HG02763 (cell line): ENCODE measurements around the gene TMEM45A.
"Not testable (repeated sequence)": the region's sequence is repeated elsewhere in the genome, so short reads cannot be mapped to it uniquely, and the experiment has no call there.

Source experiments
- ATAC-seq: cut with Tn5 transposase; IDR thresholded peaks from one replicate; pipeline ENCODE4 v1.9.1; 2021; ENCODE audit warnings: mild to moderate bottlenecking, moderate library complexity; ENCODE audit not compliant: unreplicated experiment

TMEM45A gene

DNA sequence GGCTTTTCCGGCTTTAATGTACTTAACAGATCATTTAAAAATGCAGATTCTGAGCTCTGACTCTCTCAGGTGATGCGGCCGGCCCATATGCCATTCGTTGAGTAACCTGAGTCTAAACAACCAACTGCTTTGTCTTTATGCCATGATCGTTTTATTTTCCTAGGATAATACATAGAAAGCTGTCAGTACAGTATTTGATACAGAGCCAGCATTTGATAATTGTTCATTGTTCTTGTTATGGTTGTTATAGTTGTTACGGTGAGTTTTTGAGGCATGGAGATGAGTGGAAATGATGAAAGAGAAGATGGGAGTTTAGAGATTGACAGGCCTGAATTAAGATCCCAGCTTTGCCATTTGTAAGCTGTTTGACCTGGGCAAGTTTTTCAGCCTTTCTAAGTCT lies 40.0 kb downstream of the TMEM45A start:
- no peak for ATAC-seq

DNA sequence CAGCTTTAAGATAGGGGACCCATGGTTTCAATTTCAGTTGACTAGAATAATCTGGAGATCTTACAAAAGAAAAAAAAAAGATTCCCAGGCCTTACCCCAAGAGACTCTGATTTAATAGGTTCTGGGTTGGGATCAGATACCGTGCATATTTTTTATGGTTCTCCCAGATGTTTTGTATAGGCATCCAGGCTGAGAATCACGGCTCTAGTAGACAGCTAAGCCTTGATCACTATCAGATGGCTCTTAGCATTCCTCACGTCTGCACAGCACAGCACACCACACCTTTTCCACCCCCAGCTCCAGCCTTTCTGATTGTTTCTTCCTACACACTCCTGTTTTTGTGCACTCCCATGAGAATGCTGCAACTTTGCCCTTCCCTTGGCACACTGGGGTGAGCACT lies 40.8 kb downstream of the TMEM45A start:
- no peak for ATAC-seq

DNA sequence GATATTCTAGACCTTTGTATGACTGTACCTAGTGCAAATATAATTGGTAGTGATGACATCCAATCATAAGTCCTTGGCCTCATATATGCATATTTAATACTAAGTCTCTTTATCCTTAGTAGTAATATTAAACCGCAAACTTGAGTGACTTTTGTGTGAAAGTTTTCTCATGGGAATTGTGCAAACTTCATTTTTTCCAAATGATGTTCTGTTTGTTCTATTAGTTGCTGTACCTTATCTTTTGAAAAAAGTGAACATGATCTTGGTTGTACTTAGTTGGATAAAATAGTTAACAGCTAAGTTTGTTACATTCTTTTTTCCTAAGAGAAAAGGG lies 43.2 kb downstream of the TMEM45A start:
- no peak for ATAC-seq

DNA sequence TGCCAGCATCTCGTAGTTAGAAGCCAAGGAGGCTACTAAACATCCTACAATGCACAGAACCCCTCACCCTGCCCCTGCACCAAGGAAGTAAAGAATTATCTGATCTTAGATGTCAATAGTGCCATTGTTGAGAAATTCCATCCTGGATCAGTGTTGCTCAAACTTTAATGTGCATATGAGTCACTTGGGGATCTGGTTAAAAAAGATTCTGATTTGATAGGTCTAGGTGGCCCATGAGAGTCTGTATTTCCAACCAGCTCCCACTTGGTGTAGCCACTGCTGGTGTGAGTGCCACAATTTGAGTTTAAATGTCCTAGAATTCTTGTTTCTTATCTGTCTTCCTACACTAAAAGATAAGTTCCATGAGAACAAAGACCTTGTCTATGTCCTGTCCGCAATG lies 43.7 kb downstream of the TMEM45A start:
- no peak for ATAC-seq

DNA sequence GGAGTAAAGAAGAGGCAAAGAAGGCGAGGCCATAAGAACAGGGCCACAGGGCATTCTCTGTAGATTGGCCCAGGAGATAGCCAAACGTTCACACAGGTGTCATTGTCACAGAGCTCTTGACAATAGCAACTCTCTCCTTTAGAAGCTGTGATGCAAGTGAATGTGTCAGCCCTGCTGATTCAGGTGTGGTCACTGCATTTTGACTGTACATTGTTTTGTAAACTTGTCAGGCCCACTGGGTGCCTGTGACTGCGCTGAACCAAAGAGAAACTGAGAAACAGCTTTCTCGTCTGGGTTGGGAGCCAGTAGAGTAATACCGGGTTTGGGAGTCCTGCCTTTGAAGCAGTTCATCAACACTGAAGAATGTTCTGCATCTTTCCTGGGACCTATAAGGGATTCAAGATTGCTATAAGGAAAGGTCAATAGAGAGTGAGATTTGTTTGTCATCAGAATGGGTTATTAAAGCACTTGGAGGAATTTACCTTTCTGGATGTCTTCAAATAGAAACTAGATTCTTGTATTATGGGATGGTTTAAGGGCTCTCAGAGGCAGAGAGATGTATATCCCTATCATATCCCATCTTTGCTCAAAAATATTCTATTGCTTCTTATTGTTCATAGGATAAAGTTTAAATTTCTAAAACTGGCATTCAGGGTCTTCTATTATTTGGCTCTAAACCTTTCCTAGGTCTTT lies 45.4 kb downstream of the TMEM45A start:
- no peak for ATAC-seq

DNA sequence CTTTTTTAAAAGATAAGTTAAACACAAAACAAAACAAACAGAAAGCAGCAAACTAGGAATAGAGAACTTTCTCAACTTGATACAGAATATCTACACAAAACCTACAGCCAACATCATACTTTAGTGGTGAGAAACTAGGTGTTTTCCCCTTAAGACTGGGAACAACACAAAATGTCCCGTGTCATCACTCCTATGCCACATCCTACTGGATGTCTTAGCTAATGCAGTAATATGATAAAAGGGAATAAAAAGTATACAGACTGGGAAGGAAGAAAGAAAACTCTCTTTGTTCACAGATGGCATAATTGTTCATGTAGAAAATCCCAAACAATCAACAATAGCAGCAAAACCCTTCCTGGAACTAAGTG lies 45.9 kb downstream of the TMEM45A start:
- ATAC-seq: no peak

DNA sequence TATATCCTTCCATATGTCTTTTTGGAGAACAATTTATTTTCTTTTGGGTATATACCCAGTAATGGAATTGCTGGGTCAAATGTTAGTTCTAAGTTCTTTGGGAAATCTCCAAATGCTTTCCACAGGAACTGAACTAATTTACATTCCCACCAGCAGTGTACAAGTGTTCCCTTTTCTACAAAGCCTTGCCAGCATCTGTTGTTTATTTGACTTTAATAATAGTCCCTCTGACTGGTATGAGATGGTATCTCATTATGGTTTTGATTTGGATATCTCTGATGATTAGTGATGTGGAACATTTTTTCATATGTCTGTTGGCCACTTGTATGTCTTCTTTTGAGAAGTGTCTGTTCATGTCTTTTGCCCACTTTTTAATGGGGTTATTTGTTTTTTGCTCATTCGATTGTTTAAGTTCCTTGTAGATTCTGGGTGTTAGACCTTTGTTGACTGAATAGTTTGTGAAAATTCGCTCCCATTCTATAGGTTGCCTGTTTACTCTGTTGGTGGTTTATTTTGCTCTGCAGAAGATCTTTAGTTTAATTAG lies 48.4 kb downstream of the TMEM45A start:
- ATAC-seq: no peak

DNA sequence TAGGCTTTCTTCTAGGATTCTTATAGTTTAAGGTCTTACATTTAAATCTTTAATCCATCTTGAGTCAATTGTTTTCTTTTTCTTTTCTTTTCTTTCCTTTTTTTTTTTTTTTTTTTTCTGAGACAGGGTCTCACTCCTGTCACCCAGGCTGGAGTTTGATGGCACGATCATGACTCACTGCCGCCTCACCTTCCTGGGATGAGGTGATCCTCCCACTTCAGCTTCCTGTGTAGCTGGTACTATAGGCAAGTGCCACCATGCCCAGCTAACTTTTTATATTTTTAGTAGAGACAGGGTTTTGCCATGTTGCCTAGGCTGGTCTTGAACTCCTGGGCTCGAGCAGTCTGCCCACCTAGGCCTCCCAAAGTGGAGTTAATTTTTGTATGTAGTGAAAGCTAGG lies 49.0 kb downstream of the TMEM45A start:
- not testable (repeated sequence) for ATAC-seq

DNA sequence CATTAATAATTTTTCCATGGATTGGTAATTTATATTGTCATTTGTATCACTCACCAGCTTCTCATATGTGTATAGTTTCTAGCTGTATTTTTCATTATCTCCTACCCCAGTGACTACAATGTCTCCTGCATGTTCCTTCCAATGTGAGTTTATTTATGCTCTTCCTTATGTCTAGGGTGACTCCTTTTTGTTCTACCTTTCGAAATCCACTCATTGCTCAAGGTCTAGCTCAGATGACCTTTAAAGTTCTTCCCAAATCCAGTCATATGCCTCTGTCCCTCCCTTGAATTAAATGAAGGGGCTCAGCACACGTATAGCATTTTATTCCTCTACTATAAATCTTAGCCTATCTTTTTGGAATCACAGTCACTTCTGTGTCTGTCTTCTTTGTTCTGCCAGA lies 53.0 kb downstream of the TMEM45A start:
- ATAC-seq: no peak

DNA sequence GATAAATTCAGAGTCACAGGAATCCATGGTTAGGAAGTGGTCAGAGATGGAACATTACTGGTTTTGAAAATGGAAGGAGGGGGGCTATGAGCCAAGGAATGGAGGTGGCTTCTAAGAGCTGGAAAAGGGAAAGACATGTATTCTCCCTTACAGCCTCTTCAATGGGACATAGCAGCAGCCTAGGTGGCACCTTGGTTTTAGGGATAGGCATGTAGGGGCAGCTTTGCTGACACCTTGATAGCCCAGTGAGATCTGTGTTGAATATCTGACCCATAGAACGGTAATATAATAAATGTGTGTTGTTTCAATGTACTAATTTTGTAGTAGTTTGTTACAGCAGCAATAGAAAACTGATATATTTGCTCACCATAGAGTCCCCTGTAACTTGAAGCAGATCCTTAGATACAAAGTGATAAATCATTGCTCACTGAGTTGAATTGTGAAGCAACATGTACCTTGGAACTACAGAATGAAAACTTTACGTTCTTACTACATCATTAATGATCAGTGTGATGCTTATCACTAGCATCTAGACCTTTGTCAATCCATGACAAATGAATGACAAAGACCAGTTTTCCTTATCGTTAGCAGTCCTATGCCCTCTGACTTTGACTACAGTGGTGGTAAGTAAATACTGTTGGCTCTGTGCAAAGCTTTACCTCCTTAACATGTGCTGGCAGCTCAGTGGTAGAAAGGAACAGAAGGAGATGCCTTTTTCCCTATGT lies 53.8 kb downstream of the TMEM45A start:
- no peak for ATAC-seq

DNA sequence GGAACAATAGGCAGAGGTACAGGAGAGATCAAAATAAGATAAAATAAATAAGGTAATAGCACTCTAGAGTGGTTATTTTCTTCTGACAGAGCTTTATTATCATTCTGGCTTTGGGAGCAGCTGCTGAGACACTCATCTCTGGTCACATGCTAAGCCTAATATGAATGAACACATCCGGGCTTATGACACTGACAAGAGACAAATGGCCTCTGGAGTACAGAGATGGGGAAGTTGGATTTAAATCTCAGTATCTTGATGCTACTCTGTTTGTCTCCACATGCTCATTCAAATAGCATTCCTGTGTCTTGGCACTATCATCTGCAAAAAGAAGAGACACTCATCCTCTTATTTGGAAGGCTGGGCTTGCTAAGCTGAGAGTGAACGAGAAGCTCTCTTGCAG lies 55.6 kb downstream of the TMEM45A start:
- no peak for ATAC-seq

DNA sequence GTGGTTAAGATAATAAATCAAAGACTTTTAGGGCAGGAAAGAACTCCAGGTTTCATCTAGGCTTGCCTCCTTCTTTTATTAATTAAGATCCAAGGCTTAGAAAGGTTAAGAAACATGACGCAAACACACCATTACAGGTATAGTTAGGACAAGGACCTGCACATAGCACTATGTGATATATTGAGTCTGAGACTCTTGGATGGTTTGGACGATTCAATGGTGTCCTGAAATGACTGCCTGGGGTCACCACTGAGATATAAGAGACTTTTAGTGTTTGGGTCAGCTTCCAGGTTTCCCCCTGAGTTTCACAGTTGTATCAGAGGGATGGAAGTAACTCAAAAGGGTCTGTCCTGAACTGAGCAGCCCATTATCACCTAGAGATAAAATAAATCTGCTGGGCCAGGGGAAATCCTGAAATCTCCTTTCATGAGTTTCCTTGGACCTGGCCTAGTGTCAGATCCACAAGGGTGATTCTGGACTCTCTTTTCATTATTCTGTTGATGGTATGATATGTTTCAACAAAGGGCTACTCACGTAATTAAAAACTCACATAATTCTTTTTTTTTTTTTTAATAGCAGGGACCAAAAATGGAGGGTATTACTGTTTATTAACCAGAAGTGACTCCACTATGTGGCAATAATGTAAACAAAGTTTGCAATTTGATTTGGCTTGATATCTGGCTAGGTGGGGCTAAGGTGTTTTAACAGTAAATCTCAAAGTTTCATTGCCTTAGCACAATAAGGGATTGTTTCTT lies 61.4 kb downstream of the TMEM45A start:
- no peak for ATAC-seq

DNA sequence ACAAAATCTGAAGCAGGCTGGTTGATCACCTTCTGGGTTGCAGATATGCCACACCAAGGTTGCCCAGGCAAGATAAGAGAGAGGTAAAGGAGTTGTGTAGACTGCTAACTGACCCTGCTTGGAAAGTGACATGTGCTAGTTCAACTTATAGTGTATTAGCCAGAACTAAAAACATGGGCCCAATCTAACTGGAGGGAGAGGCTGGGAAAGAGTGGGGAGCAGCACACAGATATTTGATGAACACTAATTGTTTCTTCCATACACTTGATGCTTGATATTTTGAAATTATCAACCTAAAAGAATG lies 61.9 kb downstream of the TMEM45A start:
- no peak for ATAC-seq

DNA sequence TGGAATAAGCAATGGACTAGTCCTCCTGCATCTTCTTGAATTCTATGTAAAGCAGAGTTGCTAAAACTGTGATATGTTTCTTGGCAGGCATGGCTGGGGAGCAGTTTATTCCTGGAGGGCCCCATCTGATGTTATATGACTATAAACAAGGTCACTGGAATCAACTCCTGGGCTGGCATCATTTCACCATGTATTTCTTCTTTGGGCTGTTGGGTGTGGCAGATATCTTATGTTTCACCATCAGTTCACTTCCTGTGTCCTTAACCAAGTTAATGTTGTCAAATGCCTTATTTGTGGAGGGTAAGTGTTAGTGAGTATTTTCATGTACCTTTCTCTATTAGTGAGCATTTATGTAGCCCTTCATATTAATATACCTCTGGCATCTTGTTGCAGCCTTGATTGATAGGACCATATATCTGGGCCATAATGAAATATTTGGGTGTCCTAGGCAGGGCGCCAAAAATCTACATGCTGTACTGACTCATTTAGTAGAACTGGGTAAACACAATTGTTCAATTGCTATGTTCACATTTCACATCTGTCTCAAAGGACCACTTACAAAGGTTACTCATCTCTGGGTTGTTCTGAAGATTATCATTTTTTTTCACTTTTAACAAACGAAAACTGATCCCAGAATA lies 64.4 kb downstream of the TMEM45A start:
- ATAC-seq: no peak

DNA sequence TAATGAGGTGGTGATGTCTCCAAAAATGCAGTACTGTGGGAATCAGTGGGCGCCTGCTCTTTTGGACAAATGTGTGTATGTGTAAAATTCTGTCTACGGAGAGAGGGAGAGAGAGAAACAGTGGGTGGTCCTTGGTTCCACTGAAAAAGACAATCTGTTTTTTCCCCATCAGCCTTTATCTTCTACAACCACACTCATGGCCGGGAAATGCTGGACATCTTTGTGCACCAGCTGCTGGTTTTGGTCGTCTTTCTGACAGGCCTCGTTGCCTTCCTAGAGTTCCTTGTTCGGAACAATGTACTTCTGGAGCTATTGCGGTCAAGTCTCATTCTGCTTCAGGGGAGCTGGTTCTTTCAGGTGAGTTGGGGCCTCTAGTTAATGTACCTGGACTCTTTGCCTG lies 65.8 kb downstream of the TMEM45A start:
- ATAC-seq: no peak

DNA sequence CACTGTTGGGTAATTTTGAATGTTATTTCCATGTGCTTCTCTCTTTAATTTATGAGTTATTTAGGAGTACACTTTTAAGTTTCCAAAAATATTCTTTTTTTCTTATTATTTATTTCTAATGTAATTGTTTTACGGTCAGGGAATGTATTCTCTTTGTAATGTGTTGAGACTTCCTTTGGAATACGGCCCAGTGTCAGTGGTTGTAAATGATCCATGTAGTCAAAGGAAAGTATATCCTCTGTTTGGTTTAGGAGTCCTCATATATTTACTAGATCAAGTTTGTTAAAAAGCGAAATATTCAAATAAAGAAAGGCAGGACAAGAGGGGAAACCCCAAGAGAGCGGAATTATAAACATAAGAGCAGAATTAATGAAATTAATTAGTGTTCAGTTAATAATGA lies 68.0 kb downstream of the TMEM45A start:
- ATAC-seq: no peak

DNA sequence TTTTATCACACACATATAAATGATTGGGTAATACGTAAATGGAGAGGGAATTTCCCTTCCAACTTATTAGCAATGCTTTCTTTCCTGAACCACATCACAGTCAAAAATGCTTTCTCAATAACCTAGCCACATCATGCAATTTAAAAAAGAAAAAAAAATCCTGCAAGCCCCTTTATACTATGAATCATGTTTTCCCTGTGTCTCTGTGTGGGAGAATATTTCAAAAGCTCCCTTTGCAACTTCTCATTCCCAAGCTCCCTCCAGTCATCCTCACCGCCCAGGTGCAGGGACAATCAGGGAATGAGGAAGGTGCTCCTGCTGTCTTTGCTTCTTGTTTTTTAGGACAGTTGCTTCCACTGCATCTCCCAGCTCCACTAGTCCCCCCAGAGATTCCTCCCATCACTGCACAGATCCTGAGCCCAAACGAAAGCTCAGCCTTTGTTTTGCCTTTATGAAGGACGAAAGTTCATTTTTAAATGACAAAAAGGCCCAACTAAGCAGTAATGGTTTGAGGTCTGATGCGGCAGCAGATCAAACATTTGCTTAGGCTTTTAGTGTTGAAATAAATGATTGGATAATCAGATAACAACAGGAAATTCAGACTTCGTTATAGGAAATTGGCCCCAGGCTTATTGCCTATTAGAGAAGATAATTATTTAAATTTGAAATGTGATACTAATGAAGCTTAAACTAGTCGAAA lies 69.2 kb downstream of the TMEM45A start:
- no peak for ATAC-seq

DNA sequence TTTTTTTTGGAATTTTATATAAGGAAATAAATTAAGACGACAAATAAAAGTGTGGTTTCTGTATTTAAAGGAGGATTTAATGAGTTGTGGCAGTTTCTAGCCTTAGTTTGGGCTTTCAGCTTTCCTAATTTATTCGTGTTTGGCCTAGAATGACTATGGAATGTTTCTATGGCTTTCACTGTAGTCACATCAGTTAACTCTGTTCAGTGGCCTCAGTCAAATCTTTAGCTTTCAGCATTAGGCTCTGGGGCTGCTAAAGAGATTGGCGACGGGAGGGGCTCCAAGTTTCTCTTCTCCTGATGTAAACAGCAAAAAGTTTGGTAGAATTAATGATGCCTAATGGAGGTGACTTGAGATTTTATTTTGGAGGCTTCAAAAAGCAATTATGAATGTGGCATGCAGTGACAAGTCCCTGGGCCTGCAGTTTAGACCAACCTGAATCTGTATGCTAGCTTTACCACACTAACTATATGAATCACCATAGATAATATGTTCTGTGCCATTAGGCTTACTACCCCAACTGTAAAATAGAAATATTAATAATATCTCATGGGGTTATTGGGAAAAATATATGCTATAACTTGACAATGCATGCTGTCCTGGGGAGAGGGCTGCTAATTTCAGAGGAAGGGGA lies 69.9 kb downstream of the TMEM45A start:
- ATAC-seq: no peak

DNA sequence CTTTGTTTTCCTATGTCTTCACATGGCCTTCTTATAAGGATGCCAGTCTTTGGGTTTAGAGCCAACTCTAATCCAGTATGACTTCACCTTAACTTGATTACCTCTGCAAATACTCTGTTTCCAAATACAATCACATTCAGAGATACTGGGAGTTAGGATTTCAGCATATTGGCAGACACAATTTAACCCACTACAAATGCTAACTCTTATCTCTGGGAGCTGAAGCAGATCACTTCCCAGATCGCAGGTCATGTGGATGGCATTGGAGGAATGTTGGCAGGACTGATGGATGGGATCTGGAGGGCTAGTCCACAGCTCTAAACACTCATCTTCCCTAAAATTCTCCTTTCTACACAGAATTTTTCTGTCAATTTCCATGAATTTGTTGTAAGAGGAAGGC lies 70.8 kb downstream of the TMEM45A start:
- ATAC-seq: no peak

DNA sequence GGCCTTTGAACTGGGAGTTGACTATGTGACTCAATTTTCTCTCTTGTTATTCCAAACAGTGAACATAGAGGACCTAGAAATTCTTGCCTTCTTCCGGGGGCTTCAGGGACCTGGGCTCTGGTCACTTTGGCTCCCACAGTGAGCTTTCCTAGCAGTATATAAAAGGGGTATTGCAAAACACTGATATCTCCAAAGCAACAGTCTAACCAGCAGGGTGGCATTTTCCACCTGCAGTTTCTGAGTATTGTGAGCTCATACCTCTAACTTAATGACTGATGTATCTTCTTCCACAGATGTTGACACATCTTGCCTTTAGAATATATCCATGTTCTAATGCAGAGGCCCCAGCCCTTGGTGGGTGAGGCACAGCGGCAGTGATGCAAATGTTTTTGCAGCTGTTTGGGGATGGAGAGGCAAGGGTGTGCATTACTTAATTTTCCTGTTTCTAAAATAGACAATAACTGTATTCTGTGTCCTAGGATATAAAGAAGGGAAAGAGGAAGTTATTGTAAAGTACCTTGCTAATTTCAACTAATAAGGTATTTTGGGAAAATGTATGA lies 71.3 kb downstream of the TMEM45A start:
- ATAC-seq: no peak
